ENCODE measurements around the gene EVC2. TPM values are rescaled to one million over a fixed set of nuclear protein-coding genes. Genes with fewer than 3 reads are reported as not detected.
"Not testable (repeated sequence)": the region's sequence is repeated elsewhere in the genome, so short reads cannot be mapped to it uniquely, and the experiment has no call there.

The EVC2 gene
- total and polyA plus RNA-seq, 7 donors = 0.60 to 14.7 (median 8.6) TPM; not detected in 1

GRCh38 chr4:5734853-5735252 lies 26.5 kb upstream of the EVC2 start:
- Histone ChIP-seq H3K36me3 (peaks cover 5 to 77% (median 30%) of the 10 kb centered on the region in 4 donors), H3K27me3 (no peaks in the 10 kb centered on the region), H3K27ac (no peak overlapping the region), H3K9me3 (no peaks in the 10 kb centered on the region), H3K4me3 (no peak overlapping the region), H3K4me1 (no peaks in the 10 kb centered on the region)
- intact Hi-C loops (cut with DNase I) = no loop called here
- TF ChIP-seq CTCF (IDR thresholded peaks at IDR 0.05) (no peak), POLR2AphosphoS5 (IDR thresholded peaks at IDR 0.05) (no peak)
- WGBS, 2 donors = 62 to 87% methylated on average over 5 of the region's 5 CpGs
- no peak for DNase-seq

- TF ChIP-seq POLR2A (IDR thresholded peaks at IDR 0.05) (no peak), CTCF (IDR thresholded peaks at IDR 0.05) (no peak), POLR2AphosphoS5 (IDR thresholded peaks at IDR 0.05) (no peak), EP300 (IDR thresholded peaks at IDR 0.05) (no peak)
- intact Hi-C loops (cut with DNase I) = no loop called here
- DNase-seq = no peak
- Histone ChIP-seq H3K27ac (no peak overlapping the region), H3K4me1 (no peaks in the 10 kb centered on the region), H3K9me3 (no peaks in the 10 kb centered on the region), H3K4me3 (no peak overlapping the region), H3K36me3 (peaks cover 5 to 87% (median 38%) of the 10 kb centered on the region in 4 donors), H3K27me3 (no peaks in the 10 kb centered on the region)
- 84 to 91% methylated on average over 10 of the region's 10 CpGs for WGBS, 2 donors
Observed at GRCh38 chr4:5732158-5732557, 23.8 kb upstream of the EVC2 start.

GRCh38 chr4:5730993-5731990 lies 22.9 kb upstream of the EVC2 start:
- DNase-seq = no peak
- Histone ChIP-seq H3K27me3 (no peaks in the 10 kb centered on the region), H3K27ac (no peak overlapping the region), H3K4me1 (no peaks in the 10 kb centered on the region), H3K36me3 (peaks cover 5 to 78% (median 38%) of the 10 kb centered on the region in 4 donors), H3K9me3 (no peaks in the 10 kb centered on the region), H3K4me3 (no peak overlapping the region)
- WGBS, 2 donors = 89 to 91% methylated on average over 30 of the region's 30 CpGs
- intact Hi-C loops (cut with DNase I) = no loop called here
- TF ChIP-seq POLR2A (IDR thresholded peaks at IDR 0.05) (no peak), POLR2AphosphoS5 (IDR thresholded peaks at IDR 0.05) (no peak), CTCF (IDR thresholded peaks at IDR 0.05) (no peak), EP300 (IDR thresholded peaks at IDR 0.05) (no peak)

- 83 to 87% methylated on average over 10 of the region's 10 CpGs for WGBS, 2 donors
- no peak for TF ChIP-seq CTCF (IDR thresholded peaks at IDR 0.05)
- no peak for TF ChIP-seq POLR2AphosphoS5 (IDR thresholded peaks at IDR 0.05)
- TF ChIP-seq POLR2A (IDR thresholded peaks at IDR 0.05) = no peak
- no peak for TF ChIP-seq EP300 (IDR thresholded peaks at IDR 0.05)
- DNase-seq = no peak
- Histone ChIP-seq H3K4me3 (no peak overlapping the region), H3K27me3 (no peaks in the 10 kb centered on the region), H3K9me3 (no peaks in the 10 kb centered on the region), H3K36me3 (peaks cover 5 to 70% (median 40%) of the 10 kb centered on the region in 4 donors), H3K27ac (no peak overlapping the region), H3K4me1 (no peaks in the 10 kb centered on the region)
- intact Hi-C loops (cut with DNase I) = no loop called here
Observed at GRCh38 chr4:5730436-5730835, 22.1 kb upstream of the EVC2 start.

GRCh38 chr4:5728412-5728811 lies 20.1 kb upstream of the EVC2 start:
- H3K4me1 ChIP-seq; H3K27me3 ChIP-seq; intact Hi-C loops (cut with DNase I); H3K4me3 ChIP-seq; H3K9me3 ChIP-seq; DNase-seq; H3K27ac ChIP-seq: not testable (repeated sequence)
- 18 to 52% methylated on average over 2 of the region's 2 CpGs for WGBS, 2 donors
- peaks cover 5 to 59% (median 31%) of the 10 kb centered on the region in 4 donors for H3K36me3 ChIP-seq

All from sigmoid colon (tissue), 7 donors.